BJ (cell line): ENCODE data around the gene MAGI1. TPM values are rescaled to one million over a fixed set of nuclear protein-coding genes. Genes with fewer than 3 reads are reported as not detected.
A peak's percentile ranks its signal among the peaks of the same experiment; 100 is the strongest.

Experiments used
- CTCF ChIA-PET: fragments of 350-600 bp; formaldehyde crosslinking; extraction: SDS; loops from one replicate; lab custom pipeline; 2021; ENCODE audit warnings: antibody characterized with exemption, inconsistent platforms; lab: Yijun Ruan, JAX
- POLR2A ChIA-PET: fragments of 300-600 bp; sonication (Branson Sonifier 250); formaldehyde crosslinking; extraction: SDS; loops from one replicate; lab custom pipeline; 2021; ENCODE audit warnings: antibody characterized with exemption; lab: Charles Lee
- DNase-seq: peaks from one replicate; pipeline ENCODE4 v3.0.0-alpha.2; 2011; ENCODE audit warnings: low read depth
- H3K27me3 ChIP-seq: 2 replicates; pipeline ENCODE4 v1.6.0; 2011; ENCODE audit warnings: low read length; ENCODE audit not compliant: control insufficient read depth, insufficient read depth
- H3K36me3 ChIP-seq: 2 replicates; pipeline ENCODE4 v1.5.1; 2011; ENCODE audit warnings: low read length; ENCODE audit not compliant: control insufficient read depth, insufficient read depth
- H3K4me3 ChIP-seq: 2 replicates; pipeline ENCODE4 v1.5.1; 2011; ENCODE audit warnings: low read depth, mild to moderate bottlenecking, control low read depth, low read length
- CTCF ChIP-seq: IDR thresholded peaks from 2 replicates; pipeline ENCODE4 v1.5.1; 2011; ENCODE audit warnings: low read depth, mild to moderate bottlenecking, control low read depth, inconsistent platforms, low read length, moderate library complexity; ENCODE audit not compliant: insufficient read depth
- polyA plus RNA-seq: library from polyadenylated mRNA; depleted of rRNA; stranded (reverse); fragments of >200 nt; gene quantifications from 2 replicates; pipeline ENCODE4 v1.2.3, GENCODE V29; 2011

MAGI1 gene
- polyA plus RNA-seq, 1 experiment, result 14.4 TPM

DNA sequence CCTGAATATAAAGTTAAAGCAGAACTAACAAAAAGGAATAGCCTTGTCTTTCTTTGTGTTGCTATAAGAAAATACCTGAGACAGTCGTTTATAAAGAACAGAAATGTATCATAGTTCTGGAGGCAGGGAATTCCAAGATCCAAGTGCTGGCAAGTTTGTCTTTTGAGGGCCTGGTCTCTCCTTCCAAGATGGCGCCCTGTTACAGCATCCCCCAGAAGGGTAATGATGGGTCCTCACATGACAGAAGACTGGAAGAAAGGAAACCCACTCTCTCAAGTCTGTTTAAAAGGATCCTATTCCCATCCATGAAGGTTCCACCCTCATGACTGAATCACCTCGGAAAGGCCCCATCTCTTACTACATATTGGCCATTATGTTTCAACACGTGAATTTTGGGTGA is 435.1 kb downstream of the MAGI1 start:
- ChIA-PET CTCF (no interaction called here), POLR2A (no interaction called here)
- TF ChIP-seq CTCF, result no peak
- H3K4me3 ChIP-seq, result no peak overlapping the region
- no peaks in the 10 kb centered on the region for H3K36me3 ChIP-seq
- no peaks in the 10 kb centered on the region for H3K27me3 ChIP-seq
- DNase-seq, result no peak

- no peak for TF ChIP-seq CTCF
- CTCF ChIA-PET, result no interaction called here
- no peaks in the 10 kb centered on the region; the same call in 1 of the 2 replicates for H3K27me3 ChIP-seq
- no peak for DNase-seq
- H3K4me3 ChIP-seq, result no peak overlapping the region
- no peaks in the 10 kb centered on the region for H3K36me3 ChIP-seq
- POLR2A ChIA-PET, result no interaction called here
Measured at GRCh38 chr3:65600888-65601287, 437.8 kb downstream of the MAGI1 start.

DNA sequence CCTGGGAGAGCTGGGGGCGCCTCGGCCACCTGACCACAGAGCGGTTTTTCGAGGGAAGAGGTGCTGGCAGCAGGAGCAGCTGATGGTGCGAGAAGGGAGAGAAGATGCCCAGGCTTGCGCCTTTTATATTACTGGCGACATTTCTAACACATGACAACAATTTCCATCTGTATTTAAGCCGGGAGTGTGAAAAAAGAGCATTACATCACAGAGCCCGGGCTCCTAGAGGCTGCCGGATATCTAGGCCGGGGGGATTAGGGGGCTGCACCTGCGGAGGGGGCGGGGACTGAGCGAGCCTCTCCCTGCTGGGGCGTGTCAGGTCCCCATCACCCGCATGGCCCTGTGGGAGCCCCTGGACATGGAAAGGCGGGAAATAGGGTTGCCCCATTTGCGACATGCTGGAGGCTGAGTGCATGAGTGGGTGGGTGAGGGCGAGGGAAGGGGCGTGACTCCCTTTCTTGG is 440.7 kb downstream of the MAGI1 start:
- ChIA-PET CTCF (no interaction called here), POLR2A (no interaction called here)
- TF ChIP-seq CTCF, result no peak
- no peak for DNase-seq
- H3K36me3 ChIP-seq, result no peaks in the 10 kb centered on the region
- peak overlapping the region; percentile 23 for H3K4me3 ChIP-seq
- no peaks in the 10 kb centered on the region; the same call in 1 of the 2 replicates for H3K27me3 ChIP-seq

DNA sequence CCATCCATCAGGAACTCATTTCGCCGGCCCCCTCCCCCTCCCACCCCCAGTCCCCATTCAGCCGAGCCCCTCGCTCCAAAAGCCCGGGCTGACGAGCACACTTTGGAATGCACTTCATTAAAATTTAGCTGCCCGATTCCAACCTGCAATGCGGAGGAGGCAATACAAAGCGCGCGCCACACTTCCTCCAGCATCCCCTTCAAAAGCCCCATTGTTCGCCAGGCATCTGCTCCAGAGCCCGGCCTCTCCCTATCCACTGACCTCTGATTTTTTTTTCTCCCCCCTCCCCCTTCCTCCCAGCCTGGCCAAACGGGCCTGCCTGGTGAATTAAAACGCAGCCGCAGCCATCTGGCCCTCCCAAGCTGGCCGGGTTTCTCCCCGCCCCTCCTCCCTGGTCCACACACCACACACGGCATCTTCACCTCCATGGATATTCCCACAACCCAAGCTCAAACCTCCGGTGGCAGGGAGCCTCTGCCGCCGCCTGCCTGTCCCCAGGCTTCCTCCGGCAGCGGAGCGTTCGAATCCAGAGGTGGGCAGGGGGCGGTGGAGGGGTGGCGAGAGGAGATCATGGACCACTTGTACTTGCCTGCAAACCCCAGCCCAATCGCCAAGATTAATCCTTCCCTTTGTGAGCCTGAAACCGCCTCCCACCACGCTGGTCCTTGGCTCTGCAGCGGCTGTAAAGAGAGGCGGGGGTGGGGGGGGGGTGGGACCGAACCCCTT is 441.3 kb downstream of the MAGI1 start:
- H3K27me3 ChIP-seq, result no peaks in the 10 kb centered on the region; the same call in 1 of the 2 replicates
- TF ChIP-seq CTCF, result no peak
- ChIA-PET CTCF (no interaction called here), POLR2A (no interaction called here)
- H3K36me3 ChIP-seq, result no peaks in the 10 kb centered on the region
- DNase-seq, result no peak
- peak overlapping the region; percentile 23 for H3K4me3 ChIP-seq

GRCh38 chr3:65596571-65597225 is 442.0 kb downstream of the MAGI1 start:
- no peak for TF ChIP-seq CTCF
- CTCF ChIA-PET, result no interaction called here
- Histone ChIP-seq H3K4me3 (peak overlapping the region; percentile 23), H3K27me3 (no peaks in the 10 kb centered on the region; the same call in 1 of the 2 replicates), H3K36me3 (no peaks in the 10 kb centered on the region)
- POLR2A ChIA-PET, result no interaction called here
- DNase-seq, result no peak
